HEK293 (cell line): ENCODE results near the gene RPS29.

Experiments used
- CTCF ChIA-PET: fragments of 350-600 bp; formaldehyde crosslinking; extraction: SDS; loops from one replicate; lab custom pipeline; 2021; ENCODE audit warnings: antibody characterized with exemption; lab: Yijun Ruan, JAX
- POLR2A ChIA-PET: fragments of 300-600 bp; formaldehyde crosslinking; extraction: SDS; loops from one replicate; lab custom pipeline; 2020; ENCODE audit warnings: antibody characterized with exemption, inconsistent platforms; lab: Yijun Ruan, JAX
- H3K27ac ChIP-seq: fragments of 200-500 bp; sonication (Bioruptor generic); 2 replicates; pipeline ENCODE4 v1.5.1; 2014; ENCODE audit warnings: low read depth, low read length, control low read depth, inconsistent platforms; ENCODE audit errors: extremely low read depth
- H3K36me3 ChIP-seq, 2 experiments: fragments of 200-500 bp in 1 of 2; sonication (Bioruptor generic) in 1 of 2; 1 replicate in 1 of 2; 2 replicates in 1 of 2; pipeline ENCODE4 v1.5.1; 2014 to 2017; ENCODE audit warnings: inconsistent platforms in 2 of 2, low read length in 2 of 2; ENCODE audit not compliant: control insufficient read depth in 2 of 2, insufficient read depth in 1 of 2
- H3K4me1 ChIP-seq: fragments of 200-500 bp; sonication (Bioruptor generic); 2 replicates; pipeline ENCODE4 v1.5.1; 2014; ENCODE audit warnings: mild to moderate bottlenecking, low read length, inconsistent platforms; ENCODE audit not compliant: control insufficient read depth, insufficient read depth
- H3K4me3 ChIP-seq: 2 replicates; pipeline ENCODE4 v1.5.1; 2011; ENCODE audit warnings: low read depth, mild to moderate bottlenecking, control low read depth, low read length, moderate library complexity
- H3K9me3 ChIP-seq: fragments of 200-500 bp; sonication (Bioruptor generic); 2 replicates; pipeline ENCODE4 v1.5.1; 2014; ENCODE audit warnings: low read depth, low read length, inconsistent platforms; ENCODE audit not compliant: control insufficient read depth, insufficient read depth
- GLIS2 ChIP-seq: fragments of 450-650 bp; formaldehyde crosslinking; IDR thresholded peaks from 2 replicates; pipeline ENCODE4 v1.5.1; 2016; ENCODE audit warnings: missing biosample characterization, missing genetic modification characterization
- HIC1 ChIP-seq: fragments of 450-650 bp; formaldehyde crosslinking; IDR thresholded peaks from 2 replicates; pipeline ENCODE4 v1.5.1; 2016; ENCODE audit warnings: missing biosample characterization, missing genetic modification characterization
- KLF9 ChIP-seq: fragments of 450-650 bp; formaldehyde crosslinking; IDR thresholded peaks from 2 replicates; pipeline ENCODE4 v1.5.1; 2016; ENCODE audit warnings: missing biosample characterization, missing genetic modification characterization, low read depth
- SP3 ChIP-seq: fragments of 450-650 bp; formaldehyde crosslinking; IDR thresholded peaks from 2 replicates; pipeline ENCODE4 v1.5.1; 2016; ENCODE audit warnings: missing biosample characterization, missing genetic modification characterization
- ZBTB17 ChIP-seq: fragments of 450-650 bp; formaldehyde crosslinking; IDR thresholded peaks from 2 replicates; pipeline ENCODE4 v1.5.1; 2016; ENCODE audit warnings: missing biosample characterization, missing genetic modification characterization
- ZBTB26 ChIP-seq: fragments of 450-650 bp; formaldehyde crosslinking; optimal IDR thresholded peaks from 2 replicates; pipeline ENCODE3; 2016; ENCODE audit warnings: missing biosample characterization, mild to moderate bottlenecking, missing genetic modification characterization
- ZBTB8A ChIP-seq: fragments of 450-650 bp; formaldehyde crosslinking; IDR thresholded peaks from 2 replicates; pipeline ENCODE4 v1.5.1; 2016; ENCODE audit warnings: missing biosample characterization, missing genetic modification characterization
- ZFP37 ChIP-seq: fragments of 450-650 bp; formaldehyde crosslinking; IDR thresholded peaks from 2 replicates; pipeline ENCODE4 v1.5.1; 2016; ENCODE audit warnings: missing biosample characterization, missing genetic modification characterization
- ZFP41 ChIP-seq: fragments of 450-650 bp; formaldehyde crosslinking; IDR thresholded peaks from 2 replicates; pipeline ENCODE4 v1.5.1; 2016; ENCODE audit warnings: missing biosample characterization, missing genetic modification characterization, borderline replicate concordance
- ZNF10 ChIP-seq: fragments of 450-650 bp; formaldehyde crosslinking; IDR thresholded peaks from 2 replicates; pipeline ENCODE4 v1.5.1; 2017; ENCODE audit warnings: missing biosample characterization, missing genetic modification characterization
- ZNF121 ChIP-seq: fragments of 450-650 bp; formaldehyde crosslinking; IDR thresholded peaks from 2 replicates; pipeline ENCODE4 v1.5.1; 2016; ENCODE audit warnings: missing biosample characterization, missing genetic modification characterization
- ZNF19 ChIP-seq: fragments of 450-650 bp; formaldehyde crosslinking; IDR thresholded peaks from 2 replicates; pipeline ENCODE4; 2016; ENCODE audit warnings: missing biosample characterization, missing genetic modification characterization, low read depth
- ZNF24 ChIP-seq: fragments of 450-650 bp; formaldehyde crosslinking; IDR thresholded peaks from 2 replicates; pipeline ENCODE4 v1.5.1; 2016; ENCODE audit warnings: missing biosample characterization, missing genetic modification characterization
- ZNF248 ChIP-seq: fragments of 450-650 bp; formaldehyde crosslinking; IDR thresholded peaks from 2 replicates; pipeline ENCODE4 v1.5.1; 2017; ENCODE audit warnings: missing biosample characterization, missing genetic modification characterization
- ZNF366 ChIP-seq: fragments of 450-650 bp; formaldehyde crosslinking; conservative IDR thresholded peaks from 2 replicates; pipeline ENCODE4 v1.5.1; 2016; ENCODE audit warnings: missing biosample characterization, missing genetic modification characterization
- ZNF501 ChIP-seq: fragments of 450-650 bp; formaldehyde crosslinking; IDR thresholded peaks from 2 replicates; pipeline ENCODE4 v1.5.1; 2016; ENCODE audit warnings: missing biosample characterization, missing genetic modification characterization
- ZNF510 ChIP-seq: fragments of 450-650 bp; formaldehyde crosslinking; IDR thresholded peaks from 2 replicates; pipeline ENCODE4 v1.5.1; 2018; ENCODE audit warnings: mild to moderate bottlenecking, missing genetic modification characterization, missing biosample characterization; ENCODE audit not compliant: insufficient replicate concordance
- ZNF513 ChIP-seq: fragments of 450-650 bp; IDR thresholded peaks from 2 replicates; pipeline ENCODE4 v1.5.1; 2018; ENCODE audit warnings: missing biosample characterization, missing genetic modification characterization
- ZNF777 ChIP-seq: fragments of 450-650 bp; formaldehyde crosslinking; IDR thresholded peaks from 2 replicates; pipeline ENCODE4 v1.5.1; 2017; ENCODE audit warnings: missing biosample characterization, missing genetic modification characterization, borderline replicate concordance
- ZNF785 ChIP-seq: fragments of 450-650 bp; formaldehyde crosslinking; IDR thresholded peaks from 2 replicates; pipeline ENCODE4 v1.5.1; 2016; ENCODE audit warnings: missing biosample characterization, missing genetic modification characterization
- ZSCAN30 ChIP-seq: fragments of 450-650 bp; IDR thresholded peaks from 2 replicates; pipeline ENCODE4 v1.5.1; 2018; ENCODE audit warnings: missing biosample characterization, mild to moderate bottlenecking, missing genetic modification characterization, moderate library complexity
- ZSCAN4 ChIP-seq: fragments of 450-650 bp; formaldehyde crosslinking; IDR thresholded peaks from 2 replicates; pipeline ENCODE4 v1.5.1; 2017; ENCODE audit warnings: missing biosample characterization, missing genetic modification characterization
- ZXDB ChIP-seq: fragments of 450-650 bp; formaldehyde crosslinking; IDR thresholded peaks from 2 replicates; pipeline ENCODE4 v1.5.1; 2016; ENCODE audit warnings: missing biosample characterization, missing genetic modification characterization
- TF ChIP-seq, protein P1 (sequence below): fragments of 450-650 bp; formaldehyde crosslinking; IDR thresholded peaks from 2 replicates; pipeline ENCODE4 v1.5.1; 2016; ENCODE audit warnings: missing biosample characterization, missing genetic modification characterization
- TF ChIP-seq, protein P2 (sequence below): fragments of 450-650 bp; formaldehyde crosslinking; IDR thresholded peaks from 2 replicates; pipeline ENCODE4 v1.5.1; 2016; ENCODE audit warnings: missing biosample characterization, missing genetic modification characterization

Gene RPS29

GRCh38 chr14:49598485-49599300 is 12.5 kb upstream of the RPS29 start, which contains the start of gene LRR1:
LRR1 (plus strand) TSS chr14:49598940; CDS start chr14:49599021, 81 bp downstream.
- peak within 1 kb of the TSS; percentile 87 for H3K4me3 ChIP-seq
- H3K36me3 ChIP-seq = peaks cover 17 to 21% of the 10 kb centered on the region in 2 experiments; a peak in 2 of 3 replicates
- ChIA-PET CTCF (interaction anchor here (0.6 to 1.5 kb wide), 6 partner anchors 10 to 258 kb away, joined by 3 to 7 read pairs (median 3); partner anchors contain the start of gene RPS29), POLR2A (interaction anchor here (1.0 to 4.3 kb wide), 8 partner anchors 10 to 263 kb away, joined by 4 to 33 read pairs (median 6); partner anchors contain the start of genes DNAAF2, KLHDC2, MGAT2 and RPL36AL)
- H3K9me3 ChIP-seq = no peaks in the 10 kb centered on the region
- peak within 1 kb of the TSS; percentile 98 for H3K27ac ChIP-seq
- peaks cover 10% of the 10 kb centered on the region for H3K4me1 ChIP-seq
- TF ChIP-seq, protein P1, sequence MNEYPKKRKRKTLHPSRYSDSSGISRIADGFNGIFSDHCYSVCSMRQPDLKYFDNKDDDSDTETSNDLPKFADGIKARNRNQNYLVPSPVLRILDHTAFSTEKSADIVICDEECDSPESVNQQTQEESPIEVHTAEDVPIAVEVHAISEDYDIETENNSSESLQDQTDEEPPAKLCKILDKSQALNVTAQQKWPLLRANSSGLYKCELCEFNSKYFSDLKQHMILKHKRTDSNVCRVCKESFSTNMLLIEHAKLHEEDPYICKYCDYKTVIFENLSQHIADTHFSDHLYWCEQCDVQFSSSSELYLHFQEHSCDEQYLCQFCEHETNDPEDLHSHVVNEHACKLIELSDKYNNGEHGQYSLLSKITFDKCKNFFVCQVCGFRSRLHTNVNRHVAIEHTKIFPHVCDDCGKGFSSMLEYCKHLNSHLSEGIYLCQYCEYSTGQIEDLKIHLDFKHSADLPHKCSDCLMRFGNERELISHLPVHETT (tag by site-specific recombination) = 0 out of 2 replicates have a peak, but pooled peaks have one; percentile 36
- TF ChIP-seq ZFP41 (tag by site-specific recombination) = no peak
- peak; percentile 72 for TF ChIP-seq ZXDB (tag by site-specific recombination)
- no peak for TF ChIP-seq ZNF248 (tag by site-specific recombination)
- TF ChIP-seq SP3 (tag by site-specific recombination) = peak; percentile 24; the same call in 1 of the 2 replicates
- TF ChIP-seq ZFP37 = peak; percentile 68; the same call in 1 of the 2 replicates
- no peak for TF ChIP-seq ZNF513
- TF ChIP-seq ZBTB17 (tag by site-specific recombination) = peak; percentile 70
- 0 out of 2 replicates have a peak, but pooled peaks have one; percentile 16 for TF ChIP-seq ZSCAN30 (tag by site-specific recombination)
- TF ChIP-seq ZSCAN4 (tag by site-specific recombination) = peak; percentile 13; the same call in 1 of the 2 replicates
- peak; percentile 92 for TF ChIP-seq ZBTB26 (tag by site-specific recombination)
- peak; percentile 57 for TF ChIP-seq ZBTB8A (tag by site-specific recombination)
- TF ChIP-seq ZNF19 (tag by site-specific recombination) = no peak
- TF ChIP-seq HIC1 = 0 out of 2 replicates have a peak, but pooled peaks have one; percentile 34
- peak; percentile 89; the same call in 1 of the 2 replicates for TF ChIP-seq ZNF777 (tag by site-specific recombination)
- TF ChIP-seq KLF9 (tag by site-specific recombination) = no peak
- 0 out of 2 replicates have a peak, but pooled peaks have one; percentile 16 for TF ChIP-seq ZNF366 (tag by site-specific recombination)
- peak; percentile 88; the same call in 1 of the 2 replicates for TF ChIP-seq ZNF501
- TF ChIP-seq ZNF10 (tag by site-specific recombination) = peak; percentile 14; the same call in 1 of the 2 replicates
- TF ChIP-seq, protein P2, sequence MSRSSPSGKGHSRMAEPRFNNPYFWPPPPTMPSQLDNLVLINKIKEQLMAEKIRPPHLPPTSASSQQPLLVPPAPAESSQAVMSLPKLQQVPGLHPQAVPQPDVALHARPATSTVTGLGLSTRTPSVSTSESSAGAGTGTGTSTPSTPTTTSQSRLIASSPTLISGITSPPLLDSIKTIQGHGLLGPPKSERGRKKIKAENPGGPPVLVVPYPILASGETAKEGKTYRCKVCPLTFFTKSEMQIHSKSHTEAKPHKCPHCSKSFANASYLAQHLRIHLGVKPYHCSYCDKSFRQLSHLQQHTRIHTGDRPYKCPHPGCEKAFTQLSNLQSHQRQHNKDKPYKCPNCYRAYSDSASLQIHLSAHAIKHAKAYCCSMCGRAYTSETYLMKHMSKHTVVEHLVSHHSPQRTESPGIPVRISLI (tag by site-specific recombination) = no peak
- TF ChIP-seq ZNF785 (tag by site-specific recombination) = 0 out of 2 replicates have a peak, but pooled peaks have one; percentile 17
- no peak for TF ChIP-seq ZNF24 (tag by site-specific recombination)
- TF ChIP-seq ZNF121 = no peak
- TF ChIP-seq ZNF510 (tag by site-specific recombination) = no peak
- 0 out of 2 replicates have a peak, but pooled peaks have one; percentile 23 for TF ChIP-seq GLIS2 (tag by site-specific recombination)
